ENCODE data around the gene TINCR. TPM values are rescaled to one million over a fixed set of nuclear protein-coding genes. Genes with fewer than 3 reads are reported as not detected.

TINCR gene
- total RNA-seq, 1 experiment from 2014 or later, result 0.34 TPM

GRCh38 chr19:5522106-5522505 is 45.6 kb downstream of the TINCR start:
- no TSS peak for BruUV-seq (replicated peaks)
- Histone ChIP-seq H3K36me3 (ENCODE audit: insufficient read depth, low read length, poor library complexity, severe bottlenecking) (no peaks in the 10 kb centered on the region), H3K4me1 (ENCODE audit: insufficient read depth, low read length, poor library complexity, severe bottlenecking) (no peaks in the 10 kb centered on the region), H3K9me3 (ENCODE audit: low read depth, low read length, poor library complexity, severe bottlenecking) (no peaks in the 10 kb centered on the region), H3K4me3 (ENCODE audit: low read depth, low read length, poor library complexity, severe bottlenecking) (no peak overlapping the region), H3K27ac (ENCODE audit: low read depth, low read length, poor library complexity, severe bottlenecking) (no peak overlapping the region), H3K27me3 (replicated peaks; ENCODE audit: insufficient read depth, low read depth, low read length, poor library complexity) (no peaks in the 10 kb centered on the region)
- intact Hi-C loops (cut with micrococcal nuclease; ENCODE audit: unreplicated experiment), result no loop called here
- DNase-seq (ENCODE audit: low spot score), result peak; percentile 65
- CTCF ChIA-PET, result interaction anchor here (0.5 kb wide), 1 partner anchor 165 kb away, joined by 7 read pairs; no protein-coding TSS in a partner anchor
- POLR2A ChIA-PET (ENCODE audit: low non-redundant PET), result no interaction called here
- TF ChIP-seq, protein P1, sequence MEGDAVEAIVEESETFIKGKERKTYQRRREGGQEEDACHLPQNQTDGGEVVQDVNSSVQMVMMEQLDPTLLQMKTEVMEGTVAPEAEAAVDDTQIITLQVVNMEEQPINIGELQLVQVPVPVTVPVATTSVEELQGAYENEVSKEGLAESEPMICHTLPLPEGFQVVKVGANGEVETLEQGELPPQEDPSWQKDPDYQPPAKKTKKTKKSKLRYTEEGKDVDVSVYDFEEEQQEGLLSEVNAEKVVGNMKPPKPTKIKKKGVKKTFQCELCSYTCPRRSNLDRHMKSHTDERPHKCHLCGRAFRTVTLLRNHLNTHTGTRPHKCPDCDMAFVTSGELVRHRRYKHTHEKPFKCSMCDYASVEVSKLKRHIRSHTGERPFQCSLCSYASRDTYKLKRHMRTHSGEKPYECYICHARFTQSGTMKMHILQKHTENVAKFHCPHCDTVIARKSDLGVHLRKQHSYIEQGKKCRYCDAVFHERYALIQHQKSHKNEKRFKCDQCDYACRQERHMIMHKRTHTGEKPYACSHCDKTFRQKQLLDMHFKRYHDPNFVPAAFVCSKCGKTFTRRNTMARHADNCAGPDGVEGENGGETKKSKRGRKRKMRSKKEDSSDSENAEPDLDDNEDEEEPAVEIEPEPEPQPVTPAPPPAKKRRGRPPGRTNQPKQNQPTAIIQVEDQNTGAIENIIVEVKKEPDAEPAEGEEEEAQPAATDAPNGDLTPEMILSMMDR (conservative IDR thresholded peaks at IDR 0.05; ENCODE audit: low read depth, low read length), result no peak
- TF ChIP-seq EZH2 (IDR thresholded peaks at IDR 0.05; ENCODE audit: borderline replicate concordance, low read depth, low read length, poor library complexity, severe bottlenecking), result no peak

DNA sequence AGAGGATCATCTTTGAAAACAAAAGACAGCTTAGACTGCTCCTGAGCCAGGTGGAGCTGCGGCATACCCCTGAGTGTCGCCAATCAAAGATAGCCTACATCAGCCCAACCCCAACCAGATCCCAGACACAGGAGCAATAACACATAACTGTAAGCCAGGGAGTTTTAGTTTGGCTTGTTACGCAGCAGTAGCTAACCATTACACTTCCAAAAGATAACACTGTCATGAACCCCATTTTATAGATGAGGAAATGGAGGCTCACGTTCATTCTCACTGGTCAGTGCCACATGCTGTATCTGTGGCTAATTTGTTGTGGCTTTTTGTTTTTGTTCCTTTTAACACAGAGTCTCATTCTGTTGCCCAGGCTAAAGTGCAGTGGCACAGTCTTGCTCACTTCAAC is 47.3 kb downstream of the TINCR start:
- ChIA-PET POLR2A (ENCODE audit: low non-redundant PET) (no interaction called here), CTCF (interaction anchor here (0.7 kb wide), 1 partner anchor 47 kb away, joined by 4 read pairs; no protein-coding TSS in a partner anchor)
- H3K27me3 ChIP-seq (replicated peaks; ENCODE audit: insufficient read depth, low read depth, low read length, poor library complexity), result no peaks in the 10 kb centered on the region
- no peak for DNase-seq (ENCODE audit: low spot score)
- H3K4me3 ChIP-seq (ENCODE audit: low read depth, low read length, poor library complexity, severe bottlenecking), result no peak overlapping the region
- peaks cover 8% of the 10 kb centered on the region for H3K9me3 ChIP-seq (ENCODE audit: low read depth, low read length, poor library complexity, severe bottlenecking)
- H3K4me1 ChIP-seq (ENCODE audit: insufficient read depth, low read length, poor library complexity, severe bottlenecking), result no peaks in the 10 kb centered on the region
- no peaks in the 10 kb centered on the region for H3K36me3 ChIP-seq (ENCODE audit: insufficient read depth, low read length, poor library complexity, severe bottlenecking)
- intact Hi-C loops (cut with micrococcal nuclease; ENCODE audit: unreplicated experiment), result no loop called here
- TF ChIP-seq EZH2 (IDR thresholded peaks at IDR 0.05; ENCODE audit: borderline replicate concordance, low read depth, low read length, poor library complexity, severe bottlenecking), result no peak
- TF ChIP-seq, protein P1 (conservative IDR thresholded peaks at IDR 0.05; ENCODE audit: low read depth, low read length), result no peak
- BruUV-seq (replicated peaks), result no TSS peak
- no peak overlapping the region for H3K27ac ChIP-seq (ENCODE audit: low read depth, low read length, poor library complexity, severe bottlenecking)

DNA sequence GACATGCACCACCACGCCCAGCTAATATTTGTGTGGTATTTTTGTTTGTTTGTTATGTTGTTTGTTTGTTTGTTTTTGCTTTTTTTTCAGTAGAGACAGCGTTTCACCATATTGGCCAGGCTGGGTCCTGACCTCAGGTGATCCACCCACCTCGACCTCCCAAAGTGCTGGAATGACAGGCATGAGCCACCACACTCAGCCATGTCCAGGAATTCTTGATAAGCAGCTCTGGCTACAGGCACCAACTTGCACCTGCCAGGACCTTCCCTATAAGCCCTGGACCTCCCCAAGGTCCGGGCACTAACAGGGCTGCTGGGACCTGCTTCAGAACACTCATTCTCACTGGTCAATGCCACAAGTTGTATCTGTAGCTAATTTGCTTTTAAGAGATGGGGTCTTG is 48.7 kb downstream of the TINCR start:
- Histone ChIP-seq H3K4me1 (ENCODE audit: insufficient read depth, low read length, poor library complexity, severe bottlenecking) (no peaks in the 10 kb centered on the region), H3K27me3 (replicated peaks; ENCODE audit: insufficient read depth, low read depth, low read length, poor library complexity) (no peaks in the 10 kb centered on the region), H3K27ac (ENCODE audit: low read depth, low read length, poor library complexity, severe bottlenecking) (no peak overlapping the region), H3K4me3 (ENCODE audit: low read depth, low read length, poor library complexity, severe bottlenecking) (no peak overlapping the region), H3K36me3 (ENCODE audit: insufficient read depth, low read length, poor library complexity, severe bottlenecking) (no peaks in the 10 kb centered on the region), H3K9me3 (ENCODE audit: low read depth, low read length, poor library complexity, severe bottlenecking) (peaks cover 9% of the 10 kb centered on the region)
- ChIA-PET CTCF (no interaction called here), POLR2A (ENCODE audit: low non-redundant PET) (no interaction called here)
- intact Hi-C loops (cut with micrococcal nuclease; ENCODE audit: unreplicated experiment), result no loop called here
- BruUV-seq (replicated peaks), result no TSS peak
- TF ChIP-seq EZH2 (IDR thresholded peaks at IDR 0.05; ENCODE audit: borderline replicate concordance, low read depth, low read length, poor library complexity, severe bottlenecking), result no peak
- TF ChIP-seq, protein P1 (conservative IDR thresholded peaks at IDR 0.05; ENCODE audit: low read depth, low read length), result no peak
- DNase-seq (ENCODE audit: low spot score), result no peak
